ENCODE data around the gene ATXN10.

ATXN10 gene

GRCh38 chr22:45772743-45773142, 101.1 kb downstream of the ATXN10 start:
- H3K27me3 ChIP-seq (ENCODE audit: insufficient read depth, poor library complexity, severe bottlenecking) = no peaks in the 10 kb centered on the region
- 0 out of 2 replicates have a peak, but pooled peaks cover 6% of the 10 kb centered on the region for H3K36me3 ChIP-seq (ENCODE audit: low read depth)
- H3K4me1 ChIP-seq (ENCODE audit: insufficient read depth, poor library complexity, severe bottlenecking) = peaks cover 15% of the 10 kb centered on the region
- H3K4me3 ChIP-seq (ENCODE audit: severe bottlenecking) = no peak overlapping the region
- H3K9me3 ChIP-seq (ENCODE audit: severe bottlenecking) = no peaks in the 10 kb centered on the region
- DNase-seq (ENCODE audit: low spot score) (no peak), ATAC-seq (ENCODE audit: low read depth) (no peak)
- TF ChIP-seq, protein P1, sequence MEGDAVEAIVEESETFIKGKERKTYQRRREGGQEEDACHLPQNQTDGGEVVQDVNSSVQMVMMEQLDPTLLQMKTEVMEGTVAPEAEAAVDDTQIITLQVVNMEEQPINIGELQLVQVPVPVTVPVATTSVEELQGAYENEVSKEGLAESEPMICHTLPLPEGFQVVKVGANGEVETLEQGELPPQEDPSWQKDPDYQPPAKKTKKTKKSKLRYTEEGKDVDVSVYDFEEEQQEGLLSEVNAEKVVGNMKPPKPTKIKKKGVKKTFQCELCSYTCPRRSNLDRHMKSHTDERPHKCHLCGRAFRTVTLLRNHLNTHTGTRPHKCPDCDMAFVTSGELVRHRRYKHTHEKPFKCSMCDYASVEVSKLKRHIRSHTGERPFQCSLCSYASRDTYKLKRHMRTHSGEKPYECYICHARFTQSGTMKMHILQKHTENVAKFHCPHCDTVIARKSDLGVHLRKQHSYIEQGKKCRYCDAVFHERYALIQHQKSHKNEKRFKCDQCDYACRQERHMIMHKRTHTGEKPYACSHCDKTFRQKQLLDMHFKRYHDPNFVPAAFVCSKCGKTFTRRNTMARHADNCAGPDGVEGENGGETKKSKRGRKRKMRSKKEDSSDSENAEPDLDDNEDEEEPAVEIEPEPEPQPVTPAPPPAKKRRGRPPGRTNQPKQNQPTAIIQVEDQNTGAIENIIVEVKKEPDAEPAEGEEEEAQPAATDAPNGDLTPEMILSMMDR (IDR thresholded peaks at IDR 0.05; ENCODE audit: poor library complexity, severe bottlenecking) = no peak
- no peak overlapping the region for H3K27ac ChIP-seq (ENCODE audit: poor library complexity, severe bottlenecking)

DNA sequence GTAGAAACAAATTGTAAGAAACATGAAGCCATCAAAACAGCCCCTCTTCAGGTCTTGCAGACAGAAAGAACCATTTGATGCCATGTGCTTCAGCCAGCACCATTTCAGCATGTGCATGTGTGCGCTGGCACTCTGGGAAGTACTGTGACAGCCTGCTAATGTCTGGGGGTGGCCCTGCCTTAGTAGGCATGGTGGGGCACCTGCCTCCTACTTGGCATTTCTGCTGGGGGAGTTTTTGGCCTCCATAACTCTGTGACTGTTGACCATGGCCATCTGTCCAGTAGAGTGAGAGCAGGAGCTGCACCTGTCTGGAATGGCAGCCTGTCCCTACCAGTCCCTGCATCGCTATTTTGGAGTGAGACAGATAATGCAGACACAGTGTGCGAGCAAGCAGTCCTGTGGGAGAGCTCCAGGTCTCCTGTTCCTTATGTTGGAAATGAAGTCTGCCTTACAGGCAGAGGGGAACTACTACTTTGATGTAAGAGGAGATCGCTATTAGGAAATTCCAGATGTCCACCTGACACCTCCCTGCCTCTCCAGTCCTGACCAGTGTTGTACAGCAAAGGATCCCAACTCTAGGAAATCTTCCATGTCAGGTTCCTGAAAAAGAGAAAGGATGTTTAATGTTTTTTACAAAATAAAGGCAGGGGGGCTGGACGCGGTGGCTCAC, 102.5 kb downstream of the ATXN10 start:
- Histone ChIP-seq H3K9me3 (ENCODE audit: severe bottlenecking) (no peaks in the 10 kb centered on the region), H3K27ac (ENCODE audit: poor library complexity, severe bottlenecking) (peak overlapping the region; percentile 94), H3K36me3 (ENCODE audit: low read depth) (peaks cover 2% of the 10 kb centered on the region; the same call in 1 of the 2 replicates), H3K4me1 (ENCODE audit: insufficient read depth, poor library complexity, severe bottlenecking) (peaks cover 26% of the 10 kb centered on the region), H3K27me3 (ENCODE audit: insufficient read depth, poor library complexity, severe bottlenecking) (no peaks in the 10 kb centered on the region), H3K4me3 (ENCODE audit: severe bottlenecking) (no peak overlapping the region)
- no peak for ATAC-seq (ENCODE audit: low read depth)
- TF ChIP-seq, protein P1 (IDR thresholded peaks at IDR 0.05; ENCODE audit: poor library complexity, severe bottlenecking) = no peak
- DNase-seq (ENCODE audit: low spot score) = no peak

DNA sequence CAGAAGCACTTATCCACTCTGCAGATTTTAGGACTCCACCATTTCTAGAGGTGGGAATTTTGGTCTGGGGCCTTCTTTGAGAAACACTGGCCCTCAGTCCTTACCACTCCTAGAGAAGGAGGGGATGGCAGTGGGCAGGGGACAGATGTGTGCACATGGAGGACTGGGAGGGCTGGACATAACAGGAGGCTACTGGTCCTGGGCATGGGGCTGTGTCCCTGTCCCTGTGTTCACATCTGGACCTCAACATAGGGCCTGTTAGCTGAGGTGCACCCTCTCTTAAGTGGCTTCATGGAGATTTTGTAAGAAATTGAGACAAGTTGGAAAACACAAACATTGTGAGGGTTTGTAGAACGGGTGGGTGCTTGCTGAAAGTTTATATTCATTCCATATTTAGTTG, 103.4 kb downstream of the ATXN10 start:
- Histone ChIP-seq H3K27ac (ENCODE audit: poor library complexity, severe bottlenecking) (peak overlapping the region; percentile 94), H3K4me1 (ENCODE audit: insufficient read depth, poor library complexity, severe bottlenecking) (peaks cover 26% of the 10 kb centered on the region), H3K27me3 (ENCODE audit: insufficient read depth, poor library complexity, severe bottlenecking) (no peaks in the 10 kb centered on the region), H3K9me3 (ENCODE audit: severe bottlenecking) (no peaks in the 10 kb centered on the region), H3K36me3 (ENCODE audit: low read depth) (no peaks in the 10 kb centered on the region; the same call in 1 of the 2 replicates), H3K4me3 (ENCODE audit: severe bottlenecking) (no peak overlapping the region)
- TF ChIP-seq, protein P1 (IDR thresholded peaks at IDR 0.05; ENCODE audit: poor library complexity, severe bottlenecking) = no peak
- ATAC-seq (ENCODE audit: low read depth) (no peak), DNase-seq (ENCODE audit: low spot score) (no peak)

- Histone ChIP-seq H3K4me3 (ENCODE audit: severe bottlenecking) (no peak overlapping the region), H3K36me3 (ENCODE audit: low read depth) (no peaks in the 10 kb centered on the region; the same call in 1 of the 2 replicates), H3K27me3 (ENCODE audit: insufficient read depth, poor library complexity, severe bottlenecking) (no peaks in the 10 kb centered on the region), H3K4me1 (ENCODE audit: insufficient read depth, poor library complexity, severe bottlenecking) (peaks cover 26% of the 10 kb centered on the region), H3K9me3 (ENCODE audit: severe bottlenecking) (no peaks in the 10 kb centered on the region), H3K27ac (ENCODE audit: poor library complexity, severe bottlenecking) (peak overlapping the region; percentile 94)
- TF ChIP-seq, protein P1 (IDR thresholded peaks at IDR 0.05; ENCODE audit: poor library complexity, severe bottlenecking) = no peak
- DNase-seq (ENCODE audit: low spot score) (no peak), ATAC-seq (ENCODE audit: low read depth) (no peak)
These were observed 104.1 kb downstream of the ATXN10 start for GRCh38 chr22:45775569-45776312.

- TF ChIP-seq, protein P1 (IDR thresholded peaks at IDR 0.05; ENCODE audit: poor library complexity, severe bottlenecking) = no peak
- DNase-seq (ENCODE audit: low spot score) = no peak
- ATAC-seq (ENCODE audit: low read depth) = no peak
- H3K4me1 ChIP-seq (ENCODE audit: insufficient read depth, poor library complexity, severe bottlenecking) = peaks cover 26% of the 10 kb centered on the region
- H3K9me3 ChIP-seq (ENCODE audit: severe bottlenecking) = no peaks in the 10 kb centered on the region
- no peaks in the 10 kb centered on the region; the same call in 1 of the 2 replicates for H3K36me3 ChIP-seq (ENCODE audit: low read depth)
- no peak overlapping the region for H3K4me3 ChIP-seq (ENCODE audit: severe bottlenecking)
- peak overlapping the region; percentile 94 for H3K27ac ChIP-seq (ENCODE audit: poor library complexity, severe bottlenecking)
- H3K27me3 ChIP-seq (ENCODE audit: insufficient read depth, poor library complexity, severe bottlenecking) = no peaks in the 10 kb centered on the region
These were observed 104.6 kb downstream of the ATXN10 start for GRCh38 chr22:45776313-45776585.

Data from RWPE2 (cell line).